Heart left ventricle (tissue), 16 donors: ENCODE results near the gene CAPN2. TPM values are rescaled to one million over a fixed set of nuclear protein-coding genes. Genes with fewer than 3 reads are reported as not detected.

Experiments
- ATAC-seq, 4 donors: fragments of 200-7000 bp; cut with Tn5 transposase; one replicate each; pipeline ENCODE4 v1.9.1; 2020 to 2022; ENCODE audit warnings: moderate library complexity in 4 of 4, mild to moderate bottlenecking in 3 of 4, moderate number of reproducible peaks in 1 of 4
- DNase-seq, 5 donors: peaks; one replicate each; pipeline ENCODE4 v3.0.0-alpha.2; 2020
- H3K27ac ChIP-seq, 12 donors: fragments of 200-600 bp; sonication (generic) in 4 of 12; one replicate each; pipeline versions ENCODE4 v1.5.0 to v1.8.0; 2016 to 2022; ENCODE audit warnings: mild to moderate bottlenecking in 2 of 12
- H3K27me3 ChIP-seq, 9 donors: fragments of 200-600 bp; sonication (generic) in 2 of 9; one replicate each; pipeline versions ENCODE4 v1.5.1 to v1.8.0; 2016 to 2022; ENCODE audit warnings: mild to moderate bottlenecking in 3 of 9
- H3K36me3 ChIP-seq, 9 donors: fragments of 200-600 bp; sonication (generic) in 2 of 9; one replicate each; pipeline versions ENCODE4 v1.5.0 to v1.8.0; 2018 to 2022; ENCODE audit warnings: mild to moderate bottlenecking in 2 of 9
- H3K4me1 ChIP-seq, 12 donors: fragments of 200-600 bp; sonication (generic) in 4 of 12; one replicate each; pipeline versions ENCODE4 v1.5.0 to v1.8.0; 2016 to 2022; ENCODE audit warnings: mild to moderate bottlenecking in 3 of 12
- H3K4me3 ChIP-seq, 12 donors: fragments of 200-600 bp; sonication (generic) in 4 of 12; one replicate each; pipeline versions ENCODE4 v1.5.0 to v1.8.0; 2017 to 2022; ENCODE audit warnings: mild to moderate bottlenecking in 9 of 12, moderate library complexity in 4 of 12
- H3K9me3 ChIP-seq, 12 donors: fragments of 200-600 bp; sonication (generic) in 4 of 12; one replicate each; pipeline versions ENCODE4 v1.5.0 to v1.8.0; 2016 to 2022; ENCODE audit warnings: mild to moderate bottlenecking in 1 of 12
- POLR2A ChIP-seq, 2 donors: fragments of 450-650 bp; IDR thresholded peaks; one replicate each; pipeline ENCODE4 v1.6.1; 2017; ENCODE audit warnings: antibody characterized with exemption in 2 of 2, mild to moderate bottlenecking in 2 of 2, moderate library complexity in 2 of 2
- WGBS, 4 donors: extraction: QIAGEN DNeasy Blood & Tissue Kit in 2 of 4; methylation state at CpG; one replicate each; pipeline versions ENCODE4 v1.1.5 to v1.1.7; 2013 to 2018; 5-methylcytosine and 5-hydroxymethylcytosine counted together
- intact Hi-C, 10 donors: fragments of 100-400 bp; cut with DNase I; formaldehyde crosslinking; loops; one replicate each; pipeline versions ENCODE4 v1.11.1 to v1.14.2; 2022
- polyA plus RNA-seq, 2 donors: library from polyadenylated mRNA; stranded (reverse); fragments of 200-250 nt; gene quantifications; one replicate each; pipeline ENCODE4 v1.2.3, GENCODE V29; 2013
- total RNA-seq, 9 donors: library from RNA; depleted of rRNA in 2 of 9; stranded (reverse); fragments of >200 nt in 2 of 9; fragmentation: NEBNext Ultra II Directional in 3 of 9; extraction: Animal tissue kit (Norgen Biotek cat#: 25700) in 3 of 9; gene quantifications; one replicate each; pipeline versions ENCODE4 v1.1.0 to v1.2.4, GENCODE V29; 2016 to 2023
- TF ChIP-seq, protein P1 (sequence below), 12 donors: fragments of 200-600 bp; sonication (generic) in 4 of 12; IDR thresholded peaks; one replicate each; pipeline versions ENCODE4 v1.5.0 to v1.8.0; 2018 to 2022; ENCODE audit warnings: antibody characterized with exemption in 12 of 12, mild to moderate bottlenecking in 5 of 12
- donor health status: ischemic (EF 13 %, LVEDD 7.1; RV severe dilation, severe dysfunction).
- donor health status: healthy with polysubstance abuse.
- donor health status: DM: no; HTN: yes; CAD: no.
- donor health status: DM: no; HTN: no; CAD: no.
- donor health status: ischemic (EF 25% LVEDD 6.9; RV normal size, moderate dysfunction).
- donor health status: ischemic (EF 25% LVEDD 5.7; RV mildly dilated, moderate dysfunction).
- donor health status: healthy.
- donor health status: DM: yes; HTN: yes; CAD: no.
- donor health status: ischemic (EF 35%, LVEDD 5.7; RV mildly dilated, moderate dysfunction).
- donor health status: nonischemic (EF 11% LVEDD 7.7; RV severe dilation, severe dysfunction).
- donor health status: DM: yes; HTN: yes; CAD: no.
- donor health status: PGD.
- donor health status: ischemic (EF 29% LVEDD 5.4; RV normal size, mild dysfunction).
- donor health status: nonischemic (EF 23%, LVEDD 6.1; RV moderate dilation, normal function).

CAPN2 gene
- total and polyA plus RNA-seq, 11 donors = 54.4 to 115 (median 81.8) TPM

GRCh38 chr1:223729906-223730305 is 17.6 kb downstream of the CAPN2 start:
- DNase-seq = no peak
- peaks cover 0 to 20% (median 4%) of the 10 kb centered on the region in 9 donors for H3K36me3 ChIP-seq
- intact Hi-C loops = no loop called here
- no peaks in the 10 kb centered on the region for H3K27me3 ChIP-seq
- no peaks in the 10 kb centered on the region for H3K9me3 ChIP-seq
- H3K27ac ChIP-seq = peak overlapping the region in 3 of 12 donors; percentile 12 to 74 (median 56)
- no peak for ATAC-seq
- TF ChIP-seq, protein P1, sequence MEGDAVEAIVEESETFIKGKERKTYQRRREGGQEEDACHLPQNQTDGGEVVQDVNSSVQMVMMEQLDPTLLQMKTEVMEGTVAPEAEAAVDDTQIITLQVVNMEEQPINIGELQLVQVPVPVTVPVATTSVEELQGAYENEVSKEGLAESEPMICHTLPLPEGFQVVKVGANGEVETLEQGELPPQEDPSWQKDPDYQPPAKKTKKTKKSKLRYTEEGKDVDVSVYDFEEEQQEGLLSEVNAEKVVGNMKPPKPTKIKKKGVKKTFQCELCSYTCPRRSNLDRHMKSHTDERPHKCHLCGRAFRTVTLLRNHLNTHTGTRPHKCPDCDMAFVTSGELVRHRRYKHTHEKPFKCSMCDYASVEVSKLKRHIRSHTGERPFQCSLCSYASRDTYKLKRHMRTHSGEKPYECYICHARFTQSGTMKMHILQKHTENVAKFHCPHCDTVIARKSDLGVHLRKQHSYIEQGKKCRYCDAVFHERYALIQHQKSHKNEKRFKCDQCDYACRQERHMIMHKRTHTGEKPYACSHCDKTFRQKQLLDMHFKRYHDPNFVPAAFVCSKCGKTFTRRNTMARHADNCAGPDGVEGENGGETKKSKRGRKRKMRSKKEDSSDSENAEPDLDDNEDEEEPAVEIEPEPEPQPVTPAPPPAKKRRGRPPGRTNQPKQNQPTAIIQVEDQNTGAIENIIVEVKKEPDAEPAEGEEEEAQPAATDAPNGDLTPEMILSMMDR (IDR thresholded peaks at IDR 0.05) = no peak
- TF ChIP-seq POLR2A (IDR thresholded peaks at IDR 0.05) = no peak
- H3K4me3 ChIP-seq = no peak overlapping the region
- 81 to 88% (median 86%) methylated on average over 4 of the region's 4 CpGs for WGBS, 4 donors
- peaks cover 33 to 89% (median 73%) of the 10 kb centered on the region in 12 donors for H3K4me1 ChIP-seq

GRCh38 chr1:223730479-223731132 is 18.3 kb downstream of the CAPN2 start:
- intact Hi-C loops = no loop called here
- Histone ChIP-seq H3K36me3 (peaks cover 0 to 16% (median 4%) of the 10 kb centered on the region in 9 donors), H3K4me1 (peaks cover 31 to 87% (median 70%) of the 10 kb centered on the region in 12 donors), H3K27me3 (no peaks in the 10 kb centered on the region), H3K9me3 (no peaks in the 10 kb centered on the region), H3K4me3 (no peak overlapping the region), H3K27ac (peak overlapping the region in 11 of 12 donors; percentile 4 to 86 (median 72))
- 47 to 61% (median 51%) methylated on average over 4 of the region's 4 CpGs for WGBS, 4 donors
- TF ChIP-seq POLR2A (IDR thresholded peaks at IDR 0.05) = no peak
- TF ChIP-seq, protein P1 (IDR thresholded peaks at IDR 0.05) = no peak
- DNase-seq (no peak), ATAC-seq (no peak)

GRCh38 chr1:223731133-223731770 is 18.9 kb downstream of the CAPN2 start:
- no peaks in the 10 kb centered on the region for H3K9me3 ChIP-seq
- peaks cover 28 to 85% (median 67%) of the 10 kb centered on the region in 12 donors for H3K4me1 ChIP-seq
- 33 to 41% (median 36%) methylated on average over 13 of the region's 13 CpGs for WGBS, 4 donors
- H3K36me3 ChIP-seq = peaks cover 0 to 16% (median 4%) of the 10 kb centered on the region in 9 donors
- intact Hi-C loops = no loop called here
- H3K27me3 ChIP-seq = no peaks in the 10 kb centered on the region
- TF ChIP-seq POLR2A (IDR thresholded peaks at IDR 0.05) = no peak
- TF ChIP-seq, protein P1 (IDR thresholded peaks at IDR 0.05) = no peak
- no peak overlapping the region for H3K4me3 ChIP-seq
- peak overlapping the region in 11 of 12 donors; percentile 47 to 86 (median 72) for H3K27ac ChIP-seq
- DNase-seq (peak; percentile 59 to 88 (median 85)), ATAC-seq (peak; percentile 30 to 58 (median 47))
